HG02798 (cell line): Measurements from ENCODE around the gene ZFX.
"Not testable (repeated sequence)": the region's sequence is repeated elsewhere in the genome, so short reads cannot be mapped to it uniquely, and the experiment has no call there.

ENCODE experiments used
- ATAC-seq: cut with Tn5 transposase; IDR thresholded peaks from one replicate; pipeline ENCODE4 v1.9.1; 2021; ENCODE audit warnings: mild to moderate bottlenecking; ENCODE audit not compliant: unreplicated experiment, poor library complexity

Gene ZFX

GRCh38 chrX:24149351-24150050 lies at the start of gene ZFX:
Gene ZFX (plus strand): TSS chrX:24149729. CDS start chrX:24172743, 23,014 bp downstream.
- peak; percentile 47 for ATAC-seq

- ATAC-seq: no peak
These were observed 48.8 kb upstream of the ZFX start for GRCh38 chrX:24100713-24101112.

GRCh38 chrX:24110069-24110468 lies 39.5 kb upstream of the ZFX start:
- ATAC-seq: no peak

- ATAC-seq: no peak
These were observed 36.3 kb upstream of the ZFX start for GRCh38 chrX:24113181-24113580.

GRCh38 chrX:24117258-24117657 lies 32.3 kb upstream of the ZFX start:
- ATAC-seq: no peak

- no peak for ATAC-seq
These were observed 25.2 kb upstream of the ZFX start for GRCh38 chrX:24124244-24124799.

- no peak for ATAC-seq
These were observed 24.4 kb upstream of the ZFX start for GRCh38 chrX:24125028-24125612.

GRCh38 chrX:24131476-24131875 lies 18.1 kb upstream of the ZFX start:
- no peak for ATAC-seq

GRCh38 chrX:24133312-24133711 lies 16.2 kb upstream of the ZFX start:
- ATAC-seq: no peak

GRCh38 chrX:24135768-24136167 lies 13.8 kb upstream of the ZFX start:
- ATAC-seq: not testable (repeated sequence)

- ATAC-seq: no peak
These were observed 12.3 kb upstream of the ZFX start for GRCh38 chrX:24137192-24137591.

GRCh38 chrX:24143982-24144381 lies 5.5 kb upstream of the ZFX start:
- ATAC-seq: not testable (repeated sequence)

- no peak for ATAC-seq
These were observed 5.0 kb upstream of the ZFX start for GRCh38 chrX:24144528-24144927.

- ATAC-seq: no peak
These were observed 4.0 kb upstream of the ZFX start for GRCh38 chrX:24145303-24146186.

- ATAC-seq: no peak
These were observed 3.1 kb upstream of the ZFX start for GRCh38 chrX:24146283-24146949.

- ATAC-seq: no peak
These were observed 2.4 kb upstream of the ZFX start for GRCh38 chrX:24147165-24147564.

GRCh38 chrX:24148121-24148520 lies 1.4 kb upstream of the ZFX start:
- no peak for ATAC-seq

GRCh38 chrX:24148535-24149350 lies 786 bp upstream of the ZFX start:
- no peak for ATAC-seq

GRCh38 chrX:24150051-24150790 lies 692 bp downstream of the ZFX start:
- peak; percentile 78 for ATAC-seq
